GM12892 (cell line): ENCODE data around the gene ANKFN1.

Experiments used
- POLR2A ChIP-seq: IDR thresholded peaks from 2 replicates; pipeline ENCODE4 v1.6.1; 2011; ENCODE audit warnings: low read depth, low read length, control low read depth
- POLR2AphosphoS5 ChIP-seq: IDR thresholded peaks from 2 replicates; pipeline ENCODE4 v1.6.1; 2011; ENCODE audit warnings: low read depth, low read length, control low read depth
- TAF1 ChIP-seq: IDR thresholded peaks from 2 replicates; pipeline ENCODE4 v1.6.1; 2011; ENCODE audit warnings: low read depth, mild to moderate bottlenecking, control low read depth, low read length, borderline replicate concordance

- no peak for TF ChIP-seq POLR2A
- TF ChIP-seq TAF1 = no peak
- no peak for TF ChIP-seq POLR2AphosphoS5
These were observed 312.6 kb downstream of the ANKFN1 start for GRCh38 chr17:56465886-56466285.
